ENCODE results near the gene TUBG2.
A peak's percentile ranks its signal among the peaks of the same experiment; 100 is the strongest.

Gene TUBG2

DNA sequence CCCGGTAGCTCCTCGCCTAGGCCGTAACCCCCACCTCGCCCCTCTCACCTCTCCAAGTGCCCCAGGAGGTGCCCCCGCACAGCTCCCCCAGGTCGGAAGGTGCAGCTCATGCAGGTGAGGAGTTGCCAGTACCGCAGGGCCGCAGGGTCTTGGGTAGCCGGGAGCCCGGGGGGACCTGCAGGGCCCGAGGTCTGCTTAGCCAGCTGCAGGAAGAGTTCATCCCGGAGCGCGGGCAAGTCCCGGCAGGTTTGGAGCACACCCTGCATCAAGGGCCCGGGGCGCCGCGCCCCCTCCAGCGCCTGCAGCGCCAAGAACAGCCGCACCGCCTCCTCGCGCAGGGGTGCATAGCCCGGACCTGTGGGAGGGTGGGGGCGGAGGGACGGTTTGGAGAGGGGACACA is 13.0 kb downstream of the TUBG2 start:
- H3K4me3 ChIP-seq (ENCODE audit: low read length) = no peak overlapping the region
- TF ChIP-seq, protein P1, sequence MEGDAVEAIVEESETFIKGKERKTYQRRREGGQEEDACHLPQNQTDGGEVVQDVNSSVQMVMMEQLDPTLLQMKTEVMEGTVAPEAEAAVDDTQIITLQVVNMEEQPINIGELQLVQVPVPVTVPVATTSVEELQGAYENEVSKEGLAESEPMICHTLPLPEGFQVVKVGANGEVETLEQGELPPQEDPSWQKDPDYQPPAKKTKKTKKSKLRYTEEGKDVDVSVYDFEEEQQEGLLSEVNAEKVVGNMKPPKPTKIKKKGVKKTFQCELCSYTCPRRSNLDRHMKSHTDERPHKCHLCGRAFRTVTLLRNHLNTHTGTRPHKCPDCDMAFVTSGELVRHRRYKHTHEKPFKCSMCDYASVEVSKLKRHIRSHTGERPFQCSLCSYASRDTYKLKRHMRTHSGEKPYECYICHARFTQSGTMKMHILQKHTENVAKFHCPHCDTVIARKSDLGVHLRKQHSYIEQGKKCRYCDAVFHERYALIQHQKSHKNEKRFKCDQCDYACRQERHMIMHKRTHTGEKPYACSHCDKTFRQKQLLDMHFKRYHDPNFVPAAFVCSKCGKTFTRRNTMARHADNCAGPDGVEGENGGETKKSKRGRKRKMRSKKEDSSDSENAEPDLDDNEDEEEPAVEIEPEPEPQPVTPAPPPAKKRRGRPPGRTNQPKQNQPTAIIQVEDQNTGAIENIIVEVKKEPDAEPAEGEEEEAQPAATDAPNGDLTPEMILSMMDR (conservative IDR thresholded peaks at IDR 0.05; ENCODE audit: low read depth, low read length) = no peak
- no peak for DNase-seq (ENCODE audit: low read depth)

DNA sequence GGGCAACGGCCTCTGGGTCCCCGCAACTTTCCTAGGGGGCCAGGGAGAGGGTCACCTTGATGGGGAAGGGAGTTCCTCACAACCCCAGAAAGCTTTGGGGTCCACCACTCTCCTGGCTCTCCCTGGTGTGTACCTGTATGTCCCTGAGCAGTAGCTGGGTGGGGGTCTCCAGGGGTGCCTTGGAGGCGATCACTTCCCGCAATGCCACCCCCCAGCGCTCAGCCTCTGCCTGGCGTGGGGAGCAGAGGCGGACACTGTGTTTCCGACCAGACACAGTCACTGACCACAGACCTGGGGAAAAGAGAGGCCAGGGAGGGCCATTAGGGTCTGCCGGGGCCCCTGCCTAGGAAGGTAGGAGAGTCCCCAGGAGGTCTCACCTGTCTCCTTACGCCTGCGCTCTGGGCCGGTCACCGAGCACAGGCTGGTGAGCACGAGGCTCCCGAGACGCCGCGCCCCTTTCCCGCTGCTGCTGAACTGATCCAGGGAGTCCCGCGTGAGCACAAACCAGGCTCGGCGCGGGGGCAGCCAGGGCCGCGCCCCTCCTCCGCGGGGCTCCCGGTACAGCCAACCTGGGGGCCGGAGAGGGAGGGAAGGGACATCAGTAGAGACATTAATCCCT is 14.3 kb downstream of the TUBG2 start:
- peak overlapping the region; percentile 12 for H3K4me3 ChIP-seq (ENCODE audit: low read length)

DNA sequence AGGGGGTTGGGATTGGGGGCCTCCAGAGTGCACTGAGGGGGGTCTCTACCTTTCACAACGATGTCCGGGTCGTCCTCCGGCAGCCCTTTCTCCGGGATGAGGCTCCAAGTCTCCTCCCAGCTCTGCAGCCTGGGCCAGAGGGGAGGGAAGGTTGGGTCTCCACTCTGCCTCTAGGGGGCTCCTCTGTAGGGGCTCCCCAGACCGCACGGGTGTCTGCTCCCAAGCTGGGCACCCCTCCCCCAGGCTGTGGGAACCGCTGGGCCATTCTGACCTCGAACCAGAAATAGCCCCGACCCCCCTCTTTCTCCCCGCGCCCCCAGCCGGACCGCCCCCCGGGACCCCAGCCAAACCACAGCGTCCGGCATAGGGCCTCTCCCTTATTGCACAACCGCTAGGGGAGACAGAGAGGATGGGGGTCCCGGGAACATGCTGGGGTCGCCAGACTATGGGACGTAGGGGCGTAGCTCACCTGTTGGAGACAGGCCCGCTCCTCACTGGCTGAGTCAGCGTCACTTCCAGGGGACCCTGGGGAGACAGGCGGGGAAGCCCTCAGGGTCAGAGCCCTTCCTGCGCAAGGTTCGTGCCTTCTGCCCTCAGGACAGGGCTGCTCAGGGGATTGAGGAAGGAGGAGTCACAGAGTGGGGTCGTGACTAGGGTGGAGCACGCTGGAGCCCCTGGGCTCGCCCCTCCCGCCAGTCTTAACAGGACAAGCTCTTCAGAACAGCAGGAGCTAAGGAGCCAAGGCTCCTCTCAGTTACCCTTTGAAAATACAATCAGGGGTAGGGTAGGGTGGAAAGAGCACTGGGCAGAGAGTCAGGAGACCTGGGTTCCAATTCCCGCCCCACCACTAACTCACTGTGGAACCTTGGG is 15.0 kb downstream of the TUBG2 start:
- TF ChIP-seq, protein P1 (conservative IDR thresholded peaks at IDR 0.05; ENCODE audit: low read depth, low read length) = peak; percentile 65
- DNase-seq (ENCODE audit: low read depth) = no peak
- peak overlapping the region; percentile 89 for H3K4me3 ChIP-seq (ENCODE audit: low read length)

More for the DNA sequence above, 14.3 kb downstream of the TUBG2 start:
- DNase-seq (ENCODE audit: low read depth) = no peak
- TF ChIP-seq, protein P1 (conservative IDR thresholded peaks at IDR 0.05; ENCODE audit: low read depth, low read length) = no peak

DNA sequence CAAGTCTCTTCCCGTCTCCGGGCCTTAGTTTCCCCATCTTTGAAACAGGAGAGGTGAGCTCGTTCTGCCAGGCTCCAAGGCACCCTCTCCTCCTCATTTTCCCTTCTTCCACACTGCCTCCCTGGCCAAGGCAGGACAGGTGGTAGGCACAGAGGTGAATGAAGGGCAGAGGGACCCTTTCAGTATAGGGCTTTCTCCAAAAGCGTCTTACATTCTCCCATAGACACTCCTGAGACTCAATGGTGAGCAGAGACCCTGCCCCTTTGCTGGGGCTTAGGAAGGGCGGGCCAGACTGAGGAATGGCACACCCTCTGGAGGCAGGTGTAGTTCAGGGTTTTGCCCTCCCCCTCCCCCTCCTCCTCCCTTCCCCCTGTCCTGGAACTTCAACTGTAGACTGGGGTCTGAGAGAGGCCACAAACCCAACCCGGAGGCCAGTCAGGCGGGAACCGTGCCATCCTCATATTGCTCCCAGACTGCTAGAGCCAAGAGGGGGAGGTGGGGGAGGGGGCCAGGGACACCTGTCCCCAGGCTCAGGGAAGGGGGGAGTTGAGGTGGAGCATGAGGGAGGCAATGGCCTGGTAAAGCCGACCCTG is 15.8 kb downstream of the TUBG2 start:
- peak overlapping the region; percentile 89 for H3K4me3 ChIP-seq (ENCODE audit: low read length)
- no peak for DNase-seq (ENCODE audit: low read depth)
- TF ChIP-seq, protein P1 (conservative IDR thresholded peaks at IDR 0.05; ENCODE audit: low read depth, low read length) = no peak

DNA sequence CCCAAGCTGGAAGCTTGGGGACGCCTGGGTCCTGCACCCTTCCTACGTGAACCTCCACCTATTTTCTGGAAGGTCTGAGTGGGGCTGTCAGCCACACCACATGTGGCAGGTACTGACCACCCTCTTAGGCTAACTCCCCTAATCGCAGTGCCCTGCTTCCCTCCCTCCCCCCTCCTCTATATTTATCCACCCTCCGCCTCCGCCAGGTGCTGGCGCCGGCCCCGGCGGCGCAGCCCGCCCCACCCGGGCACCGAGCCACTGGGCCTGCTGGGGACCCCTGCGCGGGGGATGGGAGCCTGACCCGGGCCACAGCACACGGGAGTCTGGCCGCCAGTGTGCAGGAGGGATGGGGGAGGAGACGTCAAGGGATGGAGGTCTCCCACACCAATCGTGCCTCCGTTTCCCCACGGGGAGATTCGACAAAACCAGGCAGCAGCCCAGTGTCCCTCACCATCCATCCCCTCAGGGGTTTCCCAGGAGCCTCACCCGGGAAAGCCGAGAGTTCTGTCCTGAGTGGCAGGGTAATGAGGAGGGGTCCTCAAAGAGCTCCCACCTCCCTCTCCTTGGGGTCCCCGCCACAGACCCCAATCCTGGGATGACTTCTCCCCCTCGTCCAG is 16.4 kb downstream of the TUBG2 start:
- peak overlapping the region; percentile 89 for H3K4me3 ChIP-seq (ENCODE audit: low read length)
- TF ChIP-seq, protein P1 (conservative IDR thresholded peaks at IDR 0.05; ENCODE audit: low read depth, low read length) = no peak
- no peak for DNase-seq (ENCODE audit: low read depth)

DNA sequence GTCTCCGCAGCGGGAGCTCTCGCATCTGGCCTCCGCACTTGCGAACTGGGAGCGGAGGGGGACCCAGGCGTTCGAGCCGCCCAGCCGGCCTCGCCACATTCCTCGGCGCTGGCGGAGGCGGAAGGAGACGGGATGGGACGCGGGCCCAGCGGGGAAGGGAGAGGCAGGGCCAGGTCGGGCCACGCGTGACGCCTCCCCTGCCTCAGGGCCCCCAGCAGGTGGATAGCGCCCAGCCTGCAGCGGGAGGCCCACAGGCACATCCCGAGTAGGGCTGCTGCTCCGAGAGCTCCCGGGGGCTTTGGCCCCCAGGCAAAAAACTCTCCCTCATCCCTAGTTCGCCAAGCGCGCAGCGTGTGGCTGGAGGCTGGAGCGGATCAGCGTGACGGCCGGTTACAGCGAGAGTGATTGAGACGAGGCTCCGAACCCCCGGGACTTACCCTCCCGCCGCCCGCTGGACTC is 16.9 kb downstream of the TUBG2 start:
- TF ChIP-seq, protein P1 (conservative IDR thresholded peaks at IDR 0.05; ENCODE audit: low read depth, low read length) = no peak
- no peak for DNase-seq (ENCODE audit: low read depth)
- H3K4me3 ChIP-seq (ENCODE audit: low read length) = peak overlapping the region; percentile 89

All from retinal pigment epithelial cell (primary cell).